HEK293T (cell line): ENCODE data around the gene GRID1.

ENCODE experiments used
- CTCF ChIA-PET: fragments of 350-600 bp; formaldehyde crosslinking; extraction: SDS; loops from one replicate; lab custom pipeline; 2021; ENCODE audit warnings: antibody characterized with exemption, inconsistent platforms; lab: Yijun Ruan, JAX
- POLR2A ChIA-PET: fragments of 350-600 bp; formaldehyde crosslinking; extraction: SDS; loops from one replicate; lab custom pipeline; 2020; ENCODE audit warnings: antibody characterized with exemption, inconsistent platforms; lab: Yijun Ruan, JAX
- DNase-seq: peaks from one replicate; pipeline ENCODE4 v3.0.0; 2012; ENCODE audit warnings: mixed read lengths; ENCODE audit errors: extremely low spot score
- ARNT ChIP-seq: fragments of 450-650 bp; IDR thresholded peaks from 2 replicates; pipeline ENCODE4 v1.6.1; 2017; ENCODE audit warnings: mild to moderate bottlenecking
- BHLHE40 ChIP-seq: fragments of 450-650 bp; IDR thresholded peaks from 2 replicates; pipeline ENCODE4 v1.6.1; 2016; ENCODE audit warnings: mild to moderate bottlenecking, moderate library complexity, borderline replicate concordance
- CTBP1 ChIP-seq: fragments of 450-650 bp; IDR thresholded peaks from 2 replicates; pipeline ENCODE4 v1.6.1; 2016; ENCODE audit warnings: borderline replicate concordance
- ELF4 ChIP-seq: fragments of 450-650 bp; IDR thresholded peaks from 2 replicates; pipeline ENCODE4 v1.6.1; 2017; ENCODE audit warnings: antibody characterized with exemption
- FOXA1 ChIP-seq: fragments of 450-650 bp; IDR thresholded peaks from 2 replicates; pipeline ENCODE4 v1.6.1; 2016; ENCODE audit warnings: mild to moderate bottlenecking
- FOXK2 ChIP-seq: fragments of 450-650 bp; IDR thresholded peaks from 2 replicates; pipeline ENCODE4 v1.6.1; 2016; ENCODE audit warnings: mild to moderate bottlenecking
- FOXM1 ChIP-seq: fragments of 450-650 bp; IDR thresholded peaks from 2 replicates; pipeline ENCODE4 v1.6.1; 2017; ENCODE audit warnings: mild to moderate bottlenecking, borderline replicate concordance
- HDGF ChIP-seq: fragments of 450-650 bp; IDR thresholded peaks from 2 replicates; pipeline ENCODE4 v1.6.1; 2017; ENCODE audit warnings: antibody characterized with exemption, borderline replicate concordance
- L3MBTL2 ChIP-seq: fragments of 450-650 bp; conservative IDR thresholded peaks from 2 replicates; pipeline ENCODE4 v1.6.1; 2016; ENCODE audit warnings: mild to moderate bottlenecking
- LEF1 ChIP-seq: fragments of 450-650 bp; IDR thresholded peaks from 2 replicates; pipeline ENCODE4 v1.6.1; 2017; ENCODE audit warnings: mild to moderate bottlenecking, borderline replicate concordance
- NFRKB ChIP-seq: fragments of 450-650 bp; IDR thresholded peaks from 2 replicates; pipeline ENCODE4 v1.6.1; 2016; ENCODE audit warnings: mild to moderate bottlenecking, moderate library complexity
- PKNOX1 ChIP-seq: fragments of 450-650 bp; IDR thresholded peaks from 2 replicates; pipeline ENCODE4 v1.6.1; 2016
- SP1 ChIP-seq: fragments of 450-650 bp; IDR thresholded peaks from 2 replicates; pipeline ENCODE4 v1.6.1; 2017
- SUZ12 ChIP-seq: fragments of 450-650 bp; IDR thresholded peaks from 2 replicates; pipeline ENCODE4 v1.6.1; 2016; ENCODE audit warnings: mild to moderate bottlenecking
- TARDBP ChIP-seq: fragments of 450-650 bp; IDR thresholded peaks from 2 replicates; pipeline ENCODE4 v1.6.1; 2016
- ZNF384 ChIP-seq: fragments of 450-650 bp; IDR thresholded peaks from 2 replicates; pipeline ENCODE4 v1.6.1; 2016

The GRID1 gene

DNA sequence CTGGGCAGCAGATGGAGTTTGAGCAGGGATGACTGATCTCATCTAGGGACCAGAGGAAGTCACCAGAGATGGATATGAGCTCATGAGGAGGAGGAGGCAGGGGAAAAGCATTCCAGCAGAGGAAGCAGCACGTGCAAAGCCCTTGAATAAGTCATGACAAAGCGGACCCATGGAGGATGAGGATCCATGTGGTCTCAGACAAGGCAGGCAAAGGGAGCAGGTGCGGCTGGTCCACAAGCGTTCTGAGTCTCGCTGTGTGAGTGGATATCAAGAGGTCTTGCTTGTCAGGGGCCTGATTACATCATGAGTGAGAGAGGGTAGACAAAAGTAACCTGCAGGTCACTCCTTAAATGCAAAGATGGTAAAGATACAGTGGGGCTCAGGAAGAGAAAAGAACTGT, 307.6 kb downstream of the GRID1 start:
- DNase-seq, result no peak
- ChIA-PET CTCF (no interaction called here), POLR2A (no interaction called here)
- no peak for TF ChIP-seq L3MBTL2
- TF ChIP-seq FOXA1, result no peak
- no peak for TF ChIP-seq ARNT
- no peak for TF ChIP-seq PKNOX1
- TF ChIP-seq BHLHE40, result no peak
- no peak for TF ChIP-seq ZNF384

GRCh38 chr10:86057708-86058107, 308.9 kb downstream of the GRID1 start:
- DNase-seq, result no peak
- TF ChIP-seq NFRKB (no peak), FOXA1 (no peak), SUZ12 (no peak), TARDBP (no peak), HDGF (no peak), SP1 (no peak), FOXM1 (no peak), ELF4 (no peak), ARNT (no peak)
- ChIA-PET CTCF (no interaction called here), POLR2A (no interaction called here)

DNA sequence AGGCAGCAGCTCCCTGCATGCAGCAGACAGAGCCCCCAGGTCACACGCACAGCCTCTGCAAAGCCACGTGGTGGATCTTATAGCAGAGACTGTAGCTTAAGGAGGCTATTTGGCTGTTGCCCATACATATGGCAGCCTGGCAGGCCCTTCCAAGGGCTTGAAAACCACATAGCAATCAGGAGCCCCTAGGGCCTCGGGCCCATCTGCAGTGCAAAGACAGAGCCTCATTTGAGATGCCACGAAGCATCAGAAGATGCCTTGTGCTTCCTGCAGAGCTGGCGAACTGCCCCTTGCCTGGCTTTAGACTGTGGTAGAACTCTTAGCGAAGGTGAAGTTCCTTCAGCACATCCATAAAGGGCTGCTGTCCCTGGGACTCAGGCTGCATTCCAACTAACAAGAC, 309.9 kb downstream of the GRID1 start:
- TF ChIP-seq NFRKB, result no peak
- no peak for TF ChIP-seq FOXM1
- no peak for TF ChIP-seq SUZ12
- no peak for TF ChIP-seq HDGF
- no peak for TF ChIP-seq BHLHE40
- no peak for TF ChIP-seq L3MBTL2
- no peak for TF ChIP-seq PKNOX1
- TF ChIP-seq ARNT, result no peak
- TF ChIP-seq LEF1, result no peak
- no peak for TF ChIP-seq CTBP1
- no peak for TF ChIP-seq TARDBP
- no peak for TF ChIP-seq ELF4
- no peak for TF ChIP-seq FOXA1
- TF ChIP-seq FOXK2, result no peak
- TF ChIP-seq SP1, result no peak
- no peak for TF ChIP-seq ZNF384
- ChIA-PET CTCF (interaction anchor here (0.5 kb wide), 1 partner anchor 99 kb away, joined by 3 read pairs; no protein-coding TSS in a partner anchor), POLR2A (no interaction called here)
- no peak for DNase-seq

DNA sequence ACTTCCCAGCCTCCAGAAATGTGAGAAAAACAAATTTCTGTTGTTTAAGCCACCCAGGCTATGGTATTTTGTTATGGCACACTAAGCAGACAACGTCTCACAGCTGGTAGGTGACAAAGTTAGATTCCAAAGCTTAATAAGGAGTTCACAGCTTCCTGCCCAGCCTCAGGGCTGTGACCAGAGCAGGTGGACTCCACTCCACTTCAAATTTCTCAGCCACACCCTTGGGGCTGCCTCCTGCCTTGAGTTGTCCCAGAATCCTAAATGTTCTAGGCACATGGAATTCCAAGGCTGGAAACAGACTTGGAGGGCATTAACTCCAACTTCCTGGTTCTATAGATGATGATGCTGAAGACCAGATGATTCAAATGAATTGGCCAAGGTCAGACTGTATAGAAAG, 310.7 kb downstream of the GRID1 start:
- POLR2A ChIA-PET, result no interaction called here
- no peak for TF ChIP-seq ARNT
- no peak for TF ChIP-seq BHLHE40
- TF ChIP-seq SP1, result no peak
- TF ChIP-seq SUZ12, result no peak
- no peak for TF ChIP-seq TARDBP
- no peak for TF ChIP-seq ZNF384
- TF ChIP-seq FOXK2, result no peak
- no peak for TF ChIP-seq FOXA1
- no peak for TF ChIP-seq ELF4
- TF ChIP-seq L3MBTL2, result no peak
- TF ChIP-seq HDGF, result no peak
- TF ChIP-seq CTBP1, result no peak
- TF ChIP-seq LEF1, result no peak
- no peak for TF ChIP-seq PKNOX1
- no peak for TF ChIP-seq FOXM1
- TF ChIP-seq NFRKB, result no peak
- DNase-seq, result no peak
- CTCF ChIA-PET, result no interaction called here

GRCh38 chr10:86053675-86054074, 312.9 kb downstream of the GRID1 start:
- CTCF ChIA-PET, result no interaction called here
- DNase-seq, result no peak
- TF ChIP-seq ARNT (no peak), FOXA1 (no peak), FOXM1 (no peak), BHLHE40 (no peak), L3MBTL2 (no peak), FOXK2 (no peak), TARDBP (no peak), ELF4 (no peak), SUZ12 (no peak), ZNF384 (no peak), LEF1 (no peak), NFRKB (no peak), CTBP1 (no peak), HDGF (no peak), SP1 (no peak), PKNOX1 (no peak)
- POLR2A ChIA-PET, result no interaction called here

DNA sequence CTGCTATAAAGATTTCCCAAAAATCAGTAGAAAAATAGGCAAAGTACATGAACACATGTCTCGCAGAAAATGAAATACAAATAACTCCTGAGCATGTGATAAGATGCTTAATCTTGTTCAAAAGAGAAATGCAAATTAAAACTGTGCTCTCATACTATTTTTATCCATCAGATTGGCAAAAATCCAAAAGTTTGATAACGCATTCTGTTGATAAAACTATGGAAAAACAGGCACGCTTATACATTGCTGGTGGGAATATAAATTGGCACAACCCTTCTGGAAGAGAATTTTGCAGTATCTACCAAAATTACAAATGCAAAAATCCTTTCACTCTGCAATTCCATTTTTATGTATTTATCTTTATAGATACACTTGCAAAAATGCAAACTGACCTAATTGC, 315.0 kb downstream of the GRID1 start:
- no peak for DNase-seq
- ChIA-PET POLR2A (no interaction called here), CTCF (no interaction called here)
- TF ChIP-seq FOXM1, result no peak
- no peak for TF ChIP-seq TARDBP
- no peak for TF ChIP-seq ZNF384
